Measurements from ENCODE around the gene ARSI. TPM values are rescaled to one million over a fixed set of nuclear protein-coding genes. Genes with fewer than 3 reads are reported as not detected.
A peak's percentile ranks its signal among the peaks of the same experiment; 100 is the strongest.

ARSI gene
- total and polyA plus RNA-seq, 2 of the 13 experiments (the other 11 are each of a cell fraction or from before 2014, with no cell fraction given), result 4.2 to 33.9 TPM

DNA sequence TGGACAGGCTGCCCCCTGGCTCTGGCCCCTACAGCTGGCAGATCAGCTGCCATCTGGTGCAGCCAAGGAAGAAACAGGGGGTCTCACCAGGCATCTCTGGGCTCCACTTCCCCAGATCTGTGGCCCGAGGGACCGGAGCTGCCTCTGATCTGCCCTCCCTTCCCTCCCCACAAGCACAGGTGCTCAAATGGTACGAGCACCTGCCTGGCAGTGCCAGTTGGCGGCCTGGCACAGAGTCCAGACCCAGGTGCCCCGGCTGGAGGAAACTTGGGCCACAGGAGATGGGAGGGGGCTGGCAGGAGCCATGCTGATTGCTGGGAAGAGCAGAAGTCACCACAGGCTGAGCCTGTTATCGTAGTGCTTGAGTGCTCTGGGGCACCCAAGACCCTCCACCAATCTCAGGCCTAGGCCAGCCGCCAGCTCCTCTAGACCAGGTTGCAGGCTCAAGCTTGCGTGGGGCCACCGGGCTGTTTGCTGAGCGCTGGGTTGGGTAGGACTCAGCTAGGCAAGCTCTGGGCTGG, 8.1 kb downstream of the ARSI start:
- H3K4me1 ChIP-seq (ENCODE audit: insufficient read depth, low read length), result peaks cover 24% of the 10 kb centered on the region
- FAIRE-seq (no peak), DNase-seq (ENCODE audit: low spot score) (no peak), ATAC-seq (peak; percentile 18; the same call in 2 of the 3 replicates)
- H2AFZ ChIP-seq (ENCODE audit: low read length), result no peak overlapping the region
- H3K9ac ChIP-seq (ENCODE audit: insufficient read depth, low read depth, low read length), result peak overlapping the region; percentile 15; the same call in 1 of the 2 replicates
- peak overlapping the region in 1 of 3 experiments; percentile 50; a peak in 1 of 6 replicates for H3K4me3 ChIP-seq (replicated peaks in 1 of 3; ENCODE audit: insufficient read depth in 1 of 3, low read depth in 2 of 3, low read length in 3 of 3)
- intact Hi-C loops (cut with micrococcal nuclease; ENCODE audit: unreplicated experiment), result no loop called here
- no peaks in the 10 kb centered on the region for H3K79me2 ChIP-seq (ENCODE audit: insufficient read depth, low read length)
- 73% methylated on average over 3 of the region's 10 CpGs for WGBS (ENCODE audit: low lambda C conversion rate)
- ChIA-PET CTCF (ENCODE audit: low intra/inter-chr PET ratio, low total read pairs) (no interaction called here), POLR2A (interaction anchor here (1.0 to 2.7 kb wide), 4 partner anchors 11 to 157 kb away, joined by 3 to 12 read pairs (median 4); no protein-coding TSS in a partner anchor)
- in situ Hi-C loops (cut with HindIII; ENCODE audit: extremely low pct_ligation_motif_present, low pct_unique_long_range_greater_than_20kb), result loop anchor here (10.0 kb wide), 1 partner anchor 150 kb away; the partner anchor contains the start of gene RPS14
- H3K27me3 ChIP-seq (ENCODE audit: control insufficient read depth in 1 of 2, insufficient read depth in 2 of 2, low read length in 2 of 2), result peaks cover 0 to 3% of the 10 kb centered on the region in 2 experiments; a peak in 2 of 5 replicates
- no peak overlapping the region for H3K27ac ChIP-seq (ENCODE audit: extremely low read length, insufficient read depth, low read length)
- TF ChIP-seq AGO1 (IDR thresholded peaks at IDR 0.05; ENCODE audit: low read depth, low read length, poor library complexity, severe bottlenecking), result peak; percentile 28
- TF ChIP-seq, protein P1, sequence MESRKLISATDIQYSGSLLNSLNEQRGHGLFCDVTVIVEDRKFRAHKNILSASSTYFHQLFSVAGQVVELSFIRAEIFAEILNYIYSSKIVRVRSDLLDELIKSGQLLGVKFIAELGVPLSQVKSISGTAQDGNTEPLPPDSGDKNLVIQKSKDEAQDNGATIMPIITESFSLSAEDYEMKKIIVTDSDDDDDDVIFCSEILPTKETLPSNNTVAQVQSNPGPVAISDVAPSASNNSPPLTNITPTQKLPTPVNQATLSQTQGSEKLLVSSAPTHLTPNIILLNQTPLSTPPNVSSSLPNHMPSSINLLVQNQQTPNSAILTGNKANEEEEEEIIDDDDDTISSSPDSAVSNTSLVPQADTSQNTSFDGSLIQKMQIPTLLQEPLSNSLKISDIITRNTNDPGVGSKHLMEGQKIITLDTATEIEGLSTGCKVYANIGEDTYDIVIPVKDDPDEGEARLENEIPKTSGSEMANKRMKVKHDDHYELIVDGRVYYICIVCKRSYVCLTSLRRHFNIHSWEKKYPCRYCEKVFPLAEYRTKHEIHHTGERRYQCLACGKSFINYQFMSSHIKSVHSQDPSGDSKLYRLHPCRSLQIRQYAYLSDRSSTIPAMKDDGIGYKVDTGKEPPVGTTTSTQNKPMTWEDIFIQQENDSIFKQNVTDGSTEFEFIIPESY (CRISPR knock-in tag; IDR thresholded peaks at IDR 0.05), result peak; percentile 38; the same call in 1 of the 2 replicates
- TF ChIP-seq SAFB2 (CRISPR knock-in tag; IDR thresholded peaks at IDR 0.05; ENCODE audit: borderline replicate concordance, low read depth), result no peak
- no peak for TF ChIP-seq ZNF615 (CRISPR knock-in tag; IDR thresholded peaks at IDR 0.05; ENCODE audit: borderline replicate concordance)
- TF ChIP-seq SMARCE1 (IDR thresholded peaks at IDR 0.05; ENCODE audit: borderline replicate concordance), result no peak
- no peak for TF ChIP-seq TBP (CRISPR knock-in tag; IDR thresholded peaks at IDR 0.05)
- TF ChIP-seq ZNF781 (CRISPR knock-in tag; IDR thresholded peaks at IDR 0.05; ENCODE audit: borderline replicate concordance, not compliant biosample characterization), result no peak
- no peak for TF ChIP-seq REPIN1 (CRISPR knock-in tag; IDR thresholded peaks at IDR 0.05; ENCODE audit: borderline replicate concordance, low read depth)
- TF ChIP-seq SNRNP70 (IDR thresholded peaks at IDR 0.05; ENCODE audit: low read depth, low read length), result no peak
- no peak for TF ChIP-seq ZFP62 (CRISPR knock-in tag; IDR thresholded peaks at IDR 0.05)
- TF ChIP-seq NFE2L1 (CRISPR knock-in tag; IDR thresholded peaks at IDR 0.05; ENCODE audit: borderline replicate concordance), result 0 out of 2 replicates have a peak, but pooled peaks have one; percentile 19
- TF ChIP-seq, protein P2, sequence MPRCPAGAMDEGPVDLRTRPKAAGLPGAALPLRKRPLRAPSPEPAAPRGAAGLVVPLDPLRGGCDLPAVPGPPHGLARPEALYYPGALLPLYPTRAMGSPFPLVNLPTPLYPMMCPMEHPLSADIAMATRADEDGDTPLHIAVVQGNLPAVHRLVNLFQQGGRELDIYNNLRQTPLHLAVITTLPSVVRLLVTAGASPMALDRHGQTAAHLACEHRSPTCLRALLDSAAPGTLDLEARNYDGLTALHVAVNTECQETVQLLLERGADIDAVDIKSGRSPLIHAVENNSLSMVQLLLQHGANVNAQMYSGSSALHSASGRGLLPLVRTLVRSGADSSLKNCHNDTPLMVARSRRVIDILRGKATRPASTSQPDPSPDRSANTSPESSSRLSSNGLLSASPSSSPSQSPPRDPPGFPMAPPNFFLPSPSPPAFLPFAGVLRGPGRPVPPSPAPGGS (CRISPR knock-in tag; IDR thresholded peaks at IDR 0.05), result no peak
- TF ChIP-seq, protein P3, sequence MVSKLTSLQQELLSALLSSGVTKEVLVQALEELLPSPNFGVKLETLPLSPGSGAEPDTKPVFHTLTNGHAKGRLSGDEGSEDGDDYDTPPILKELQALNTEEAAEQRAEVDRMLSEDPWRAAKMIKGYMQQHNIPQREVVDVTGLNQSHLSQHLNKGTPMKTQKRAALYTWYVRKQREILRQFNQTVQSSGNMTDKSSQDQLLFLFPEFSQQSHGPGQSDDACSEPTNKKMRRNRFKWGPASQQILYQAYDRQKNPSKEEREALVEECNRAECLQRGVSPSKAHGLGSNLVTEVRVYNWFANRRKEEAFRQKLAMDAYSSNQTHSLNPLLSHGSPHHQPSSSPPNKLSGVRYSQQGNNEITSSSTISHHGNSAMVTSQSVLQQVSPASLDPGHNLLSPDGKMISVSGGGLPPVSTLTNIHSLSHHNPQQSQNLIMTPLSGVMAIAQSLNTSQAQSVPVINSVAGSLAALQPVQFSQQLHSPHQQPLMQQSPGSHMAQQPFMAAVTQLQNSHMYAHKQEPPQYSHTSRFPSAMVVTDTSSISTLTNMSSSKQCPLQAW (CRISPR knock-in tag; IDR thresholded peaks at IDR 0.05), result no peak
- no peak for TF ChIP-seq ZNF567 (CRISPR knock-in tag; IDR thresholded peaks at IDR 0.05; ENCODE audit: borderline replicate concordance)
- TF ChIP-seq NRL (CRISPR knock-in tag; IDR thresholded peaks at IDR 0.05; ENCODE audit: borderline replicate concordance), result 0 out of 2 replicates have a peak, but pooled peaks have one; percentile 27
- peak; percentile 20 for TF ChIP-seq RBM39 (IDR thresholded peaks at IDR 0.05; ENCODE audit: low read depth, low read length, poor library complexity, severe bottlenecking)
- no peak for TF ChIP-seq ZNF34 (CRISPR knock-in tag; IDR thresholded peaks at IDR 0.05; ENCODE audit: borderline replicate concordance)
- TF ChIP-seq AGO2 (optimal IDR thresholded peaks at IDR 0.05; ENCODE audit: low read depth, low read length), result peak; percentile 95
- TF ChIP-seq ZNF317 (CRISPR knock-in tag; IDR thresholded peaks at IDR 0.05), result no peak
- H3K9me3 ChIP-seq (ENCODE audit: low read length), result no peaks in the 10 kb centered on the region
- no peaks in the 10 kb centered on the region for H4K20me1 ChIP-seq (ENCODE audit: insufficient read depth, low read length)
- H3K4me2 ChIP-seq (ENCODE audit: low read depth, low read length), result peak overlapping the region; percentile 64
- no TSS peak for BruUV-seq (replicated peaks)
- H3K36me3 ChIP-seq (replicated peaks in 1 of 2; ENCODE audit: control insufficient read depth in 1 of 2, insufficient read depth in 2 of 2, low read length in 2 of 2), result no peaks in the 10 kb centered on the region; a peak in 1 of 5 replicates
